Measurements from ENCODE around the gene DUS1L.

DNA sequence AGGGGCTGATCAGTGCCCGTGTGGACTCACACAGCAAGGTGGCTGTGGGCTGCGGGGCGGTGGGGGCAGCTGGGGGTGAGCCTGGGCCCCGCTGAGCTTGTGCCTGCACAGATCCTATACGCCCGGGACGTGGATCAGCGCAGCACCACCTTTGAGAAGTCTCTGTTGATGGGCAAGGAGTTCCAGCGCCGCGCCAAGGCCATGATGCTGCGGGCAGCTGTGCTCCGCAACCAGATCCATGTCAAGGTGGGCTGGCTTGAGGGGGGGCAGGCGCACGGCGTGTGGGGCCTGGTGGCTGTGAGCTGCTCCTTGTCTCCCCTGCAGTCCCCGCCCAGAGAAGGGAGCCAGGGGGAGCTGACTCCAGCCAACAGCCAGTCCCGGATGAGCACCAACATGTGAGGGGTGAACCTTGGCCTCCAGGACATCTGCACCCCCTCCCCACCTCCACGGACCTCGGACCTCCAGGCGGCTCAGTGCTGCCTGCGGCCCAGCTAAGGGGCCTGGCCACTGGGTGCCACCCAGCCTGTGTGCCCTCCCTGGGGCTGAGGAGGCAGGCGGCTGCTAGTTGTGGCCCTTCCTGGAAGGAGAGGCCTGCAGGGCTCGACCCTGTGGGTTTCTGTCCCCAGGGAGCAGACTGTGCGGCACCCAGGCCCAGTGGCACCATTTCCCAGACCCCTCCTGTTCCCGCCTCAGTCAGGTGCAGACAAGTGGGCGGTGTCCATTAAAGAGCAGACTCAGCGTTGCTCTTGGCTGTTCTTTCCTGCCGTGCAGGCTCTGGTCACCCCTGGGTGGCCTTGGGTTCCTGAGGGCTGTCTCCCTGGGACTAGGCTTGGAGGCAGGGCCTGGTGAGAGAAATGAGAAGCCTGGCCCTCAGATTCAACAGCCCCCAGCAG is 8.6 kb downstream of the DUS1L start:
- TF ChIP-seq POLR2A (IDR thresholded peaks at IDR 0.05) = no peak
- TF ChIP-seq, protein P1, sequence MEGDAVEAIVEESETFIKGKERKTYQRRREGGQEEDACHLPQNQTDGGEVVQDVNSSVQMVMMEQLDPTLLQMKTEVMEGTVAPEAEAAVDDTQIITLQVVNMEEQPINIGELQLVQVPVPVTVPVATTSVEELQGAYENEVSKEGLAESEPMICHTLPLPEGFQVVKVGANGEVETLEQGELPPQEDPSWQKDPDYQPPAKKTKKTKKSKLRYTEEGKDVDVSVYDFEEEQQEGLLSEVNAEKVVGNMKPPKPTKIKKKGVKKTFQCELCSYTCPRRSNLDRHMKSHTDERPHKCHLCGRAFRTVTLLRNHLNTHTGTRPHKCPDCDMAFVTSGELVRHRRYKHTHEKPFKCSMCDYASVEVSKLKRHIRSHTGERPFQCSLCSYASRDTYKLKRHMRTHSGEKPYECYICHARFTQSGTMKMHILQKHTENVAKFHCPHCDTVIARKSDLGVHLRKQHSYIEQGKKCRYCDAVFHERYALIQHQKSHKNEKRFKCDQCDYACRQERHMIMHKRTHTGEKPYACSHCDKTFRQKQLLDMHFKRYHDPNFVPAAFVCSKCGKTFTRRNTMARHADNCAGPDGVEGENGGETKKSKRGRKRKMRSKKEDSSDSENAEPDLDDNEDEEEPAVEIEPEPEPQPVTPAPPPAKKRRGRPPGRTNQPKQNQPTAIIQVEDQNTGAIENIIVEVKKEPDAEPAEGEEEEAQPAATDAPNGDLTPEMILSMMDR (IDR thresholded peaks at IDR 0.05) = no peak
